HS-5 (cell line): ENCODE data around the gene GBX1.

Experiments used
- DNase-seq: peaks from one replicate; pipeline ENCODE4 v3.0.0-alpha.2; 2012; ENCODE audit warnings: low read depth

Gene GBX1

GRCh38 chr7:151126491-151127137, 40.9 kb downstream of the GBX1 start:
- no peak for DNase-seq

GRCh38 chr7:151125846-151126481, 41.5 kb downstream of the GBX1 start:
- DNase-seq, result no peak

GRCh38 chr7:151125470-151125845, 42.0 kb downstream of the GBX1 start:
- no peak for DNase-seq

- no peak for DNase-seq
Measured at GRCh38 chr7:151124899-151125399, 42.5 kb downstream of the GBX1 start.

GRCh38 chr7:151124481-151124880, 43.0 kb downstream of the GBX1 start:
- DNase-seq, result no peak

GRCh38 chr7:151123822-151124464, 43.6 kb downstream of the GBX1 start:
- DNase-seq, result no peak

GRCh38 chr7:151123158-151123821, 44.2 kb downstream of the GBX1 start:
- DNase-seq, result no peak

GRCh38 chr7:151122796-151123157, 44.7 kb downstream of the GBX1 start:
- no peak for DNase-seq

- DNase-seq, result no peak
Measured at GRCh38 chr7:151122276-151122675, 45.2 kb downstream of the GBX1 start.

- no peak for DNase-seq
Measured at GRCh38 chr7:151121380-151122170, 45.9 kb downstream of the GBX1 start.

GRCh38 chr7:151120896-151121295, 46.6 kb downstream of the GBX1 start:
- DNase-seq, result no peak

- no peak for DNase-seq
Measured at GRCh38 chr7:151119902-151120301, 47.6 kb downstream of the GBX1 start.

- no peak for DNase-seq
Measured at GRCh38 chr7:151119055-151119415, 48.5 kb downstream of the GBX1 start.

- no peak for DNase-seq
Measured at GRCh38 chr7:151118108-151119054, 49.1 kb downstream of the GBX1 start.

GRCh38 chr7:151117565-151117964, 49.9 kb downstream of the GBX1 start:
- DNase-seq, result no peak

GRCh38 chr7:151116603-151117440, 50.7 kb downstream of the GBX1 start:
- no peak for DNase-seq

GRCh38 chr7:151115836-151116418, 51.6 kb downstream of the GBX1 start:
- DNase-seq, result no peak

GRCh38 chr7:151115121-151115835, 52.2 kb downstream of the GBX1 start:
- DNase-seq, result no peak
